A673 (cell line): ENCODE results near the gene TMBIM4.

Source experiments
- EZH2 ChIP-seq: fragments of 200-600 bp; sonication (generic); IDR thresholded peaks from 2 replicates; pipeline ENCODE4 v1.6.1; 2017; ENCODE audit warnings: borderline replicate concordance, low read depth, mild to moderate bottlenecking, mixed read lengths, antibody characterized with exemption, low read length; ENCODE audit not compliant: poor library complexity, severe bottlenecking
- TF ChIP-seq, protein P1 (sequence below): fragments of 300-800, 200-600 bp; sonication (generic); conservative IDR thresholded peaks from 2 replicates; pipeline ENCODE4 v1.5.1; 2017; ENCODE audit warnings: low read depth, mild to moderate bottlenecking, antibody characterized with exemption, low read length, moderate library complexity, mixed read lengths

DNA sequence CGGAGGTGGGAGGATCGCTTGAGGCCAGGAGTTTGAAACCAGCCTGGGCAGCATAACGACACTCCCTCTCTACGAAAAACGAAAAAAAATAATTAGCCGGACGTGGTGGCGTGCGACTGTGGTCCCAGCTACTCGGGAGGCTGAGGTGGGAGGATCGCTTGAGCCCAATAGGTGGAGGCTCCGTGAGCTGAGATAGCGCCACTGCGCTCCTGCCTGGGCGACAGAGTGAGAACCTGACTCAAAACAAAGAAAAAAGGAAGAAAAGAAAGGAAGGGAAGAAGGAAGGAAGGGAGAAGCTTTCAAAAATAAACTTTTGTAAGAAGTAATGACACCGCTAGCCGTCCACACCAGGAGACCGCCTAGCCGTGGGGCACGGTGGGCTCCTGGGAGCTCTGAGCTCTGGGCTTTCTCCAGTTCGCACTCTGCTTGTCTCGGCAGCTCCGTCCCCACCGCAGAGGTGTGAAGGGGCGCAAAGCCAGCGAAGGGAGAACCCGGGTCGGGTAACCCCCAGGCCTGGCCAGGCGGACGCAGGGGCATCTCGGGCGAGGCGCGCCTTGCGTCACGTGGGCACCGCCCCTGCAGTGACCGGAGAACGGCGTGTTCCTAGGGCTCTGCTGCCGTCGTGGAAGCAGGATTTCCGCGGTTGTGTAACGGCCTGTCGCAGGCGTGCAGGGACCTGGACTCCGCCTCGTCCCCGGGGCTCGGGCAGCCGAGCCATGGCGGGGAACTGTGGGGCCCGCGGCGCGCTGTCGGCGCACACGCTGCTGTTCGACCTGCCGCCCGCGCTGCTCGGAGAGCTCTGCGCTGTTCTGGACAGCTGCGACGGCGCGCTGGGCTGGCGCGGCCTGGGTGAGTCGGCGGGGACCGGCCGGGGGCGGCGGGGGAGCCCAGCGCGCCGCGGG, 19.0 kb upstream of the TMBIM4 start, which contains the start of gene IRAK3:
- TF ChIP-seq, protein P1, sequence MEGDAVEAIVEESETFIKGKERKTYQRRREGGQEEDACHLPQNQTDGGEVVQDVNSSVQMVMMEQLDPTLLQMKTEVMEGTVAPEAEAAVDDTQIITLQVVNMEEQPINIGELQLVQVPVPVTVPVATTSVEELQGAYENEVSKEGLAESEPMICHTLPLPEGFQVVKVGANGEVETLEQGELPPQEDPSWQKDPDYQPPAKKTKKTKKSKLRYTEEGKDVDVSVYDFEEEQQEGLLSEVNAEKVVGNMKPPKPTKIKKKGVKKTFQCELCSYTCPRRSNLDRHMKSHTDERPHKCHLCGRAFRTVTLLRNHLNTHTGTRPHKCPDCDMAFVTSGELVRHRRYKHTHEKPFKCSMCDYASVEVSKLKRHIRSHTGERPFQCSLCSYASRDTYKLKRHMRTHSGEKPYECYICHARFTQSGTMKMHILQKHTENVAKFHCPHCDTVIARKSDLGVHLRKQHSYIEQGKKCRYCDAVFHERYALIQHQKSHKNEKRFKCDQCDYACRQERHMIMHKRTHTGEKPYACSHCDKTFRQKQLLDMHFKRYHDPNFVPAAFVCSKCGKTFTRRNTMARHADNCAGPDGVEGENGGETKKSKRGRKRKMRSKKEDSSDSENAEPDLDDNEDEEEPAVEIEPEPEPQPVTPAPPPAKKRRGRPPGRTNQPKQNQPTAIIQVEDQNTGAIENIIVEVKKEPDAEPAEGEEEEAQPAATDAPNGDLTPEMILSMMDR = no peak
- TF ChIP-seq EZH2 = no peak
